NCI-H2227 (cell line): ENCODE results near the gene FXYD2.
"Not testable (repeated sequence)": the region's sequence is repeated elsewhere in the genome, so short reads cannot be mapped to it uniquely, and the experiment has no call there.

Experiments
- DNase-seq: peaks from one replicate; lab custom pipeline; 2025; ENCODE audit not compliant: unreplicated experiment; lab: John Stamatoyannopoulos, UW

FXYD2 gene

DNA sequence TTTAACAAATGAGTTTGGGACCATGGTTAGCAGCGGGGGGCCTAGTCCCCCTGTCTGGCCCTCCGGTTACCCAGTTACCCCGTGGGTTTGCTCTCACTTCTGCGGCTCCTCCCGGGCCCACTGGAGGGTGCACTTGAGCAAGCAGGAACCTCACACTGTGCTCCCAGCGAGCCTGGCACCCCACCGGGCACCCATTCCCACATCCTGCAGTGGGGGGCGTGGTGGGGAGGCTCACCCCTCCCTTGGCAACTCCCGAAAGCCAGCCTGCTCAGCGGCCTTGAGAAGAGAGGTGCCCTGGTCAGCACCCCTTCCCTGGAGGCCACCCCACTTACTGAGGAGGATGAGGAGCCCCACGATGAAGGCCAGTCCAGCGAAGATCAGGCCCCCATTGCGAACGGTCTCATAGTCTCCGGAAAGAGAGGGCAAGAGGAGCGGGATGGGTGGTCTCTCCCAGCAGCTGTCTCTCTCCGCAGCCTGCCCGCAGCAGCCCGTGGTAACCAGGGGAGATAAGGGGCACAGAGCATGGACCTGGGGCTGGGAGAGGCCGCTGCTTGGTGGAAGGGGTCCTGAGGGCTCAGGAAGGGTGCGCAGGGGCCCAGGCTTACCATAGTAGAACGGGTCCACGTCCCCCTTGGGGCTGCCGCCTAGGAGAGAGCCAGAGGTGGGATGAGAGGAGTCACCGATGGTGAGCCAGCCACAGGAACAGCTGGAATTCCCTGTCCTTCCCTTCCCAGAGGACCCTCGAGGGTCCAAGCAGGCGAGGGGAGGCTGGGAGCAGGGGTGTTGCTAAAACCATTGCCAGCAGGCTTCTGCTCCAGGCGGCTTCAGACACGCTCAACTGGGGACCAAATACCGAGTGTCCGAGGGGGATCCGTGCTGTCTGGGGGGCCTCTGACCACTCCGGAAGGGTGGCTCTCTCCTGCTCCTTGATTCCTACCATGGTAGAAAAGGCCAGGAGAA, 2.2 kb downstream of the FXYD2 start:
- peak; percentile 40 for DNase-seq

GRCh38 chr11:117821431-117821830, 3.1 kb downstream of the FXYD2 start:
- DNase-seq: no peak

DNA sequence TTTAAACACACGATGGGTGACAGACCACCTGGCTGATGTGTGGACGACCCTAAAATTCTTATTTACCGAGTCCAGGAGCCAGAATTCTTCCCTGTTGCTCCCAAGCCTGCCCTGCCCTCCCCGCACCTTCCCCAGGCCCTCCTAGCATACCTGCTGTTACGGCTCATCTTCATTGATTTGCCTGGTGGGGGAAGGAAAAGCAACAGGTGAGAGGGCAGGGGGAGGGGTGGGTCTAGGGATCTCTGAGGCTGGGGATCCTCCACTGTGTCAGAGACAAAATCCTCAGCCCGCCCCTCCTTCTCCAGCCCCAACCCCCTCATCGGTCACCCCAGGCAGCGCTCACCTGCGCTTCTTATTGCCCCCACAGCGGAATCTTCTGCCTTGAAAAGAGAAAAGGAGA, 4.0 kb downstream of the FXYD2 start:
- DNase-seq: no peak

- no peak for DNase-seq
Measured at GRCh38 chr11:117820071-117820470, 4.5 kb downstream of the FXYD2 start.

GRCh38 chr11:117819096-117820040, 5.2 kb downstream of the FXYD2 start:
- DNase-seq: peak; percentile 71

- no peak for DNase-seq
Measured at GRCh38 chr11:117818041-117818873, 6.3 kb downstream of the FXYD2 start.

- peak; percentile 86 for DNase-seq
Measured at GRCh38 chr11:117817368-117818040, 7.0 kb downstream of the FXYD2 start.

DNA sequence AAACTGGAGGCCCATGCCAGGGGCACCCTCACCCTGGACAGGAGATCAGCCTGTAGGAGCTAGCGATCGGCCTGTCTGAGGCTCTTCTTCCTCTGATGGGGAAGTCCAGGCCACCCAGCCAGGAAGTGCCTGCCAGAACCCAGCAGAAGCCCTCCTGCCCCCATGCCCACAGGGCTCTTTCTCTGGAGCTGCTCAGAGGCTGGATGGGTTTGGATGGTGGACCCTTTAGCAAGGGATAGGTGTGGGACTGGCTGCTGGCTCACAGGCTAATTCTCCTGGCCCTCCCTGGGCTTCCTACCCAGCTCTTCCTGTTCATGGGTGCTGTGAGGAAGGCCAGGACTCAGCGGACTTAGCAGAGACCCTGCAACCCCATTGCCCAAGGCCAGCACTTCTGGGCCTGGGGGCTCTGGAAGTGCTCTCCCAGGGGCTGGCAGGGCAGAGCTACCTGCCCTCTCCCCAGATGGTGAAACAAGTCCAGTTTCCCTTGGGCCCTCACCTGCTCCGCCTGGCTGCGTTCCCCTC, 7.6 kb downstream of the FXYD2 start:
- no peak for DNase-seq

DNA sequence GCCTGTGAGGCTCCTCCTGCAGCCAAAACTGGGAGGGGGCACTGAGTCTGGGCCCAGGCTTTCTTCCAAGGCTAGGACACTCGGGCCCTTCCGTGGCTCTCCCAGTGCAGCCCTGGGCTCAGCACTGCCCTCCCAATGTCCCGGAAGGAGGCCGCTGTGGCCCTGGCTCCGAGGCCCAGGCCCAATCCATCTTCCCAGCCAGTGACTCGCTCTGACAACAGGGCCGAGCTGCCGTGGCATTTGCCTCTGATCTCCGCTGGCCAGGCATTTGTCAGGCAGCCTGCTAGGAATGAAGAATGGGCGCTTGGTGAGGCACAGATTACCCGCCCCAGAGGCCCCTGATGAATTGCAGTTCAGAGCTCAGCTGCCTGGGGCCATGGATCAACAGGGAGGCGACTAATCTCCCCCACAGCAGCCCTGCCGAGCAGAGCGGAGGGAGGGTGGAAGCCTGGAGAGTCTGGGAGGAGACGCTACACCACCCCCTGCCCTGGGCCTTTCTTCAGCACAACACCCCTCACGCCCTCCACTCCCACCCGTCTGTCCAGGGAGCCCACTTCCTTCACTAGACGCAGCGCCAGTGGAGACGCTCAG, 8.3 kb downstream of the FXYD2 start:
- peak; percentile 22 for DNase-seq

DNA sequence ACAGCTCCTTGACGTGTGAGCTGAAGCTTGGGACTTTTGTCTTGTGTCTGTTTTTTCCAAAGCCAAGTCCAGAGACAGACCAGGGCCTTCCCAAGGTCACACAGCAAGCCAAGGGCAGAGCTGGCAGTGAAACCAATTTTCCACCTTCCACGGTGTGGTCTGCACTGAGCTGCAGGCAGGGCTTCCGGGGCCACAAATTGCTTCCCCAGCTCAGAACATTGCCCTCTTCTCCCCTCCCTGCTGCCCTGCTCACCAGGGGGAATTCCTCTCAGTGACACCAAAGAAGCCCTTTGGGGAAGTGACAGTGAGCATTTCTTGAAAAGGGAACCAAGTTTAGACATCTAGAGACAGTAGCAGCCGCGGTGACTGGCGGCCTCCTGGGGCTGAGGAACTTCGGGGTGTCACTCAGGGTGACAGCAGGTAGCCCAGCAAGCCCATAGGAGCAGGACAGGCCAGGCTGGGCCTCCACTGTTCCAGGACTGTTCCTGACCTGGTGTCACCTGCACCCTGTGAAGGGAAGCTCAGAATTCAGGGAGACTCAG, 9.2 kb downstream of the FXYD2 start:
- DNase-seq: no peak

DNA sequence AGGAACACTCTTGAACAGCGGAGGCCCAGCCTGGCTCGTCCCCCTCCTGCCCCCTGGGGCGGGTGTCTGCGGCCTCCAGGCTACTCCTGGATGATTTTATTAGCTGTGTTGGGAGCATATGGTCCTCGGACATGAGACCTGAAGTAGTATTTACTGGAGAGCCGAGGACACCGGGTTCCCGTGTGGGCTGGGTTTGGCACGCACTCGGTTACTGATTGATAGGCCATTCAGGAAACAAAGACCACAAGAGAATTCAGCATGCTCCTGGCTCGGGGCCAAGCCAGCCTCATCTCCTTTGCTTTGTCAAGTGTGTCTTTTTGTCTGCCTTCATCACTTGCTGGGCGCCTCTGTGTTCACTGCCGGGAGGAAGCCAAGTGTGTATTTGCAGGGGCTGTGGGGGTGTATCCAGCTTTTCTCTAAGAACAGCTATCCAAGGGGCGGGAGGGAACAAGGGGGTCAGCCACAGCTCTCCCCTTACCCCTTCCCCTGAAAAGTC, 9.7 kb downstream of the FXYD2 start:
- peak; percentile 74 for DNase-seq

DNA sequence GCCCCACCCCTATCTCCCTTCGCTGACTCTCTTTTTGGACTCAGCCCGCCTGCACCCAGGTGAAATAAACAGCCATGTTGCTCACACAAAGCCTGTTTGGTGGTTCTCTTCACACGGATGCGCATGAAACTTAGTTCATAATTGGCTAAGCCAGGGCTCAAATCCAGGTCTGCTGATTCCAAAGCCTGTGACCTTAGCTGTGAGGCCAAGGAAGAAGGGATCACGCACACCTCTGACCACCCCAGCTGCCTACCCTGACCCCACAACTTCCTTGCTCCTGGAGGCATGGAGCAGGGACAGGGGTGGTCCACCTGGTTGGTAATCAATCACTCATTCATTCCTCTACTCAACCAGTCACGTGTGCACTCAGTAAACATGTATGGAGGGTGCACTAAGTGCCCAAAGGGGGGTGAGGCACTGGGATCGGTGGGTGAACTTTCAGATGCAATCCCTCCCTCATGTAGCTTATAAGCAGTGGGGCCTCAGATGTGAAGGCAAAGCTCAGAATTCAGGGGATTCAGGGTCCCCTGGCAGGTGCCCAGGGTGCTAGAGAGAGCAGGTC, 10.3 kb downstream of the FXYD2 start:
- no peak for DNase-seq

DNA sequence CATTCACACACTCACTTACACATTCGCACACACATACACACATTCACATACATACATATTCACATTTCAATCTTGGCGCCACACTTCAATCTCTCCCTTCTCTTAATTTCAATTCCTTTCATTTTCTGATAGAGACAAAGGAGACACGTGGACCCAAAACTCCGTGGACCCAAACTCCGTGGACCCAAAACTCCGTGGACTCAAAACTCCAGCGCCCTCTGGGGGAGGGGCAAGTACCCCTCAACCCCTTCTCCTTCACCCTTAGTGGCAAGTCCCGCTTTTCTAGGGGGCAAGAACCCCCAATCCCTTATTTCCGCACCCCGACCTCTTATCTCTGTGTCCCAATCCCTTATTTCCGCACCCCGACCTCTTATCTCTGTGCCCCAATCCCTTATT, 14.5 kb downstream of the FXYD2 start:
- DNase-seq: not testable (repeated sequence)

GRCh38 chr11:117809236-117810055, 15.1 kb downstream of the FXYD2 start:
- peak; percentile 82 for DNase-seq

- DNase-seq: peak; percentile 17
Measured at GRCh38 chr11:117808784-117809183, 15.8 kb downstream of the FXYD2 start.

DNA sequence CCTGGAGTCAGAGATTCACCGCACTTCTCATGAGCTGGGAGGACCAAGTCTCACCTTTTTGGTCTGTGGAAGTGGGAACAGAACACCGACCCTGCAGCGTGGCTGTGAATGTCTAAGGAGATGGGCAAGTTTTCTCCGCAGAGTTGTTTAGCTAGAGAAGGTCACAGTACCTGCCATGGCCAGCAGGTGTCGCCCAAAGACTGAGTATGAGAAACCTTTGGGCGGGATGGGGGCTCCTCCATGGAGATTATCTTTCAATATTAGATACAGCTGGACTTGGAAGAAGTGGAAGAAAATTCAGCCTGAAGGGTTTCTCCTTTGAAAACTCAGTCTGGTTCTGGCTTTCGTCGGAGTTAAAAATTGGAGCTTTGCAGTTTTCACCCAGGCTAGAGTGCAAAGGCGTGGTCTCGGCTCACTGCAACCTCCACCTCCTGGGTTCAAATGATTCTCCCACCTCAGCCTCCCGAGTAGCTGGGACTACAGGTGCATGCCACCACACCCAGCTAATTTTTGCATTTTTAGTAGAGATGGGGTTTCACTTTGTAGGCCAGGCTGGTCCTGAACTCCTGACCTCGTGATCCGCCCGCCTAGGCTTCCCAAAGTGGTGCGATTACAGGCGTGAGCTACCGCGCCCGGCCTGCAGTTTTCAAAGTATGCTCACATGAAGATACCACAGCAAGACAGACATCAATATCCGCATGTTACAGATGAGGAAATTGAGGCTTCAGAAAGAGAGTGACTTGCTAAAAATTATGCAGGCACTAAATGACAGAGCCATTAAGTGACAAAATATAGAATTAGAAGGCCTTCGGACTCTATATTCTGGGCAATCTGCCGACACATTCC, 16.8 kb downstream of the FXYD2 start:
- DNase-seq: peak; percentile 82

DNA sequence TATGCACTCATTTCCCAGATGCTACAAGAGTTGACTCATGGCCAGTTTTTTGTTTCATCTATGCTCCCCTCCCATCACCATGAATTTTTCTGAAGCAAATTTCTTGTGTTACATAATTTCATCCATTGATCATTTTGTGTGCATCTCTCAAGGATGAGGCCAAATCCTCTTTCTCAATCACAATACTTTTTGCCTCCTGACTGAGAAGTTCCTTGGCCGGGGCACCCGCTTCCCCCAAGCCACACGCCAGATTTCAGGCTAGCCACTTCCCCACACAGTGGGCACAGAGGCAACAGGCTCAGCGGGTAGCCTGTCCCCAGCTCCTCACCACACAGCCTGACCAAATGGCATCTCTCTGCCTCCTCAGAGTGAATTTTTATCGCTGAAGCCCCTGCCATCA, 17.7 kb downstream of the FXYD2 start:
- DNase-seq: no peak
